ENCODE measurements around the gene S100A5. TPM values are rescaled to one million over a fixed set of nuclear protein-coding genes. Genes with fewer than 3 reads are reported as not detected.
A peak's percentile ranks its signal among the peaks of the same experiment; 100 is the strongest.

Gene S100A5
- total RNA-seq, 1 donor from 2014 or later = not detected

DNA sequence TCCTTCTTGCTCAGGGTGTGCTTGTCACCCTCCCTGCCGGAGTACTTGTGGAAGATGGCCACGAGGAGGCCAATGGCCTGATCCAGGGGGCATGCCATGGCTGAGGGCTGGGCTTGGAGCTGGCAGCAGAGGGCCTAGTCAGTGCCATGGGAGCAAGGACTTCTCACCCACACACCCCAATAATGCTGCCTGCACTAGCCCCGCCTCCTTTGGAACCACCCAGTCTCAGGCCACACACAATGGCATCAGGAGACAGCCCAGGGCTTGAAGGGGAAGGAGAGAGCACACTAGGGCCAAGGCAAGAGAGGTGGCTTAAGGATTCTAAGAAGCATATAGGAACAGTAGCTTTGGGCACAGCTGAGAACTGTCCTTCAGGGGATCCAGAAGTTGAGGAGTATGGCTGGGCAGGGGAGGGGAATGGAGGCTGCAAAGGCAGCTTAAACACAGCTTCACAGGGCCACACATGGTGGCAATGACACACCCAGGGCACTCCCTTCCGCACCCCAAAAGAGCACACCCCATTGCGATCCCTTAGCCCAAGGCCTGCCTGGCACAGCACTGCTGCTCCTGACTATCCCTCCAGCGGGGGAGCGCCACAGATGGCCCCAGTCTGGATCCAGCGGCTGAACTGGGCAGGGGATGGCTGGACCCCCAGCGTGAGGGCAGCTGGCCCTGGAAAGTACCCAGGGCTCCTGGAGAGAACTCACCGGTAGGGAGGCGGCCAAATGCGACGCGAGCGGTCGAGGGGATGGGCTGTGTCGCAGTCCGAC, 5.3 kb downstream of the S100A5 start, which contains the start of gene S100A6:
TSS of gene S100A6 (minus strand) at position 750 of the 770 bp plus-strand sequence. CDS start at position 98, 652 bp downstream.
- Mint-ChIP-seq H3K27me3 (ENCODE audit: unreplicated experiment) (peaks cover 15% of the 10 kb centered on the region), H3K27ac (ENCODE audit: unreplicated experiment) (no peak within 1 kb of the TSS), H3K9me3 (ENCODE audit: unreplicated experiment) (no peaks in the 10 kb centered on the region), H3K36me3 (ENCODE audit: low read depth, unreplicated experiment) (no peaks in the 10 kb centered on the region), H3K4me1 (ENCODE audit: unreplicated experiment) (peaks cover 21% of the 10 kb centered on the region), H3K4me3 (ENCODE audit: unreplicated experiment) (peak within 1 kb of the TSS; percentile 86)
- no peak for DNase-seq (ENCODE audit: low spot score)
- TF ChIP-seq, protein P1, sequence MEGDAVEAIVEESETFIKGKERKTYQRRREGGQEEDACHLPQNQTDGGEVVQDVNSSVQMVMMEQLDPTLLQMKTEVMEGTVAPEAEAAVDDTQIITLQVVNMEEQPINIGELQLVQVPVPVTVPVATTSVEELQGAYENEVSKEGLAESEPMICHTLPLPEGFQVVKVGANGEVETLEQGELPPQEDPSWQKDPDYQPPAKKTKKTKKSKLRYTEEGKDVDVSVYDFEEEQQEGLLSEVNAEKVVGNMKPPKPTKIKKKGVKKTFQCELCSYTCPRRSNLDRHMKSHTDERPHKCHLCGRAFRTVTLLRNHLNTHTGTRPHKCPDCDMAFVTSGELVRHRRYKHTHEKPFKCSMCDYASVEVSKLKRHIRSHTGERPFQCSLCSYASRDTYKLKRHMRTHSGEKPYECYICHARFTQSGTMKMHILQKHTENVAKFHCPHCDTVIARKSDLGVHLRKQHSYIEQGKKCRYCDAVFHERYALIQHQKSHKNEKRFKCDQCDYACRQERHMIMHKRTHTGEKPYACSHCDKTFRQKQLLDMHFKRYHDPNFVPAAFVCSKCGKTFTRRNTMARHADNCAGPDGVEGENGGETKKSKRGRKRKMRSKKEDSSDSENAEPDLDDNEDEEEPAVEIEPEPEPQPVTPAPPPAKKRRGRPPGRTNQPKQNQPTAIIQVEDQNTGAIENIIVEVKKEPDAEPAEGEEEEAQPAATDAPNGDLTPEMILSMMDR (IDR thresholded peaks at IDR 0.05; ENCODE audit: unreplicated experiment) = no peak

- TF ChIP-seq, protein P1 (IDR thresholded peaks at IDR 0.05; ENCODE audit: unreplicated experiment) = no peak
- Mint-ChIP-seq H3K4me1 (ENCODE audit: unreplicated experiment) (peaks cover 17% of the 10 kb centered on the region), H3K36me3 (ENCODE audit: low read depth, unreplicated experiment) (no peaks in the 10 kb centered on the region), H3K27me3 (ENCODE audit: unreplicated experiment) (peaks cover 12% of the 10 kb centered on the region), H3K9me3 (ENCODE audit: unreplicated experiment) (no peaks in the 10 kb centered on the region), H3K4me3 (ENCODE audit: unreplicated experiment) (no peak overlapping the region), H3K27ac (ENCODE audit: unreplicated experiment) (no peak overlapping the region)
- DNase-seq (ENCODE audit: low spot score) = no peak
Measured at GRCh38 chr1:153534925-153535241, 5.9 kb downstream of the S100A5 start.

DNA sequence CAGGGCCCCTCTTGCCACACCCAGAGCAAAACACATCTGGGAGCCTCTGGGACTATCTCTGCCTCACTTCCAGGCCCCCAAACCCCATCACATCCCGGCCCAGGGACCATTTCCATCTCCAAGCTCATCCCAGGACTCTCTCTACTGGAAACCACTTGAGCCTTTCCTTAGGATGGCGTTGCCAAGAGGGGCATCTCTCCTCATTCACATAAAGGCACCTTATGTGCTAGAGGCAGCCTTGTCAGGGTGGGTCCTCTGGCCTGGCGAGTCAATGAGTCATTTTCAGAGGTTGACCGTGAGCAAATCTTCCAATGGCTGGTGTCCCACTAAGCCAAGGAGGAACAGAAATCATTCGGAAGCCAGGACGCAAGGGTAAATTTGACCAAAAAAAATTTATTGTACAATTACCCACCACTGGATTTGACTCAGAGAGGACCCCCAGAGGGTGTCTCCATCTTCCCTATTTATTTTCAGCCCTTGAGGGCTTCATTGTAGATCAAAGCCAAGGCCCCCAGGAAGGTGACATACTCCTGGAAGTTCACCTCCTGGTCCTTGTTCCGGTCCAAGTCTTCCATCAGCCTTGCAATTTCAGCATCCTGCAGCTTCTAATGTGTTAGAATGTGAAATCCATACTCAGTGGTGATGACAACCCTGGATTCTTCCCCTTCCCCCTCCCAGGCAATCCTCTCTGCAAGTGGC, 6.4 kb downstream of the S100A5 start:
- DNase-seq (ENCODE audit: low spot score) = no peak
- Mint-ChIP-seq H3K36me3 (ENCODE audit: low read depth, unreplicated experiment) (no peaks in the 10 kb centered on the region), H3K4me3 (ENCODE audit: unreplicated experiment) (no peak overlapping the region), H3K4me1 (ENCODE audit: unreplicated experiment) (peaks cover 17% of the 10 kb centered on the region), H3K27me3 (ENCODE audit: unreplicated experiment) (peaks cover 12% of the 10 kb centered on the region), H3K9me3 (ENCODE audit: unreplicated experiment) (no peaks in the 10 kb centered on the region), H3K27ac (ENCODE audit: unreplicated experiment) (no peak overlapping the region)
- TF ChIP-seq, protein P1 (IDR thresholded peaks at IDR 0.05; ENCODE audit: unreplicated experiment) = no peak

GRCh38 chr1:153533689-153534201, 7.0 kb downstream of the S100A5 start:
- no peak for DNase-seq (ENCODE audit: low spot score)
- TF ChIP-seq, protein P1 (IDR thresholded peaks at IDR 0.05; ENCODE audit: unreplicated experiment) = no peak
- Mint-ChIP-seq H3K4me1 (ENCODE audit: unreplicated experiment) (peaks cover 17% of the 10 kb centered on the region), H3K27me3 (ENCODE audit: unreplicated experiment) (peaks cover 12% of the 10 kb centered on the region), H3K36me3 (ENCODE audit: low read depth, unreplicated experiment) (no peaks in the 10 kb centered on the region), H3K4me3 (ENCODE audit: unreplicated experiment) (peak overlapping the region; percentile 13), H3K27ac (ENCODE audit: unreplicated experiment) (no peak overlapping the region), H3K9me3 (ENCODE audit: unreplicated experiment) (no peaks in the 10 kb centered on the region)

All from endothelial cell (in vitro differentiated cells).